ENCODE measurements around the gene DGKI. TPM values are rescaled to one million over a fixed set of nuclear protein-coding genes. Genes with fewer than 3 reads are reported as not detected.

Gene DGKI
- total RNA-seq, 1 experiment from 2014 or later: not detected

DNA sequence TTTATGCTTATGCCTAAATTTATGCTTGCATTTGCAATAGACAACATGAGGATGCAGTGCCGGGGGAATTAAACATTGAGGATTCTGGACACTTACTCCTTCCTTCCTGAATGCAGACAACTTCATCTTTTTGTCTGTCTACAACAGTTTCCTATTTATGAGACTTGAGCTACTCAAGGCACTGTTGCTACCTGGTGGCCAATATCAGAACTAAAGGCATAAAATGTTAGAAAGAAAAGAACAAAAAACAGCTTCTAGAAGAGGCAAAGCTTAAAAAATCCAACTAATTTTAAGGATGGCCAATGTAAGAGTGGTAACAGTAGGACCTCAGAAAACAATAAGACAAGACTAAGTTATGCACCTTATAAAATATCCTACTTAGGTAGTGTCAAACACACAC lies 358.7 kb downstream of the DGKI start:
- intact Hi-C loops (cut with micrococcal nuclease; ENCODE audit: unreplicated experiment): no loop called here
- Histone ChIP-seq H3K27ac (ENCODE audit: low read length) (no peak overlapping the region), H3K9me3 (ENCODE audit: control insufficient read depth, insufficient read depth, low read depth, low read length) (no peaks in the 10 kb centered on the region), H3K4me3 (ENCODE audit: low read depth in 2 of 2, low read length in 2 of 2) (no peak overlapping the region), H3K4me1 (ENCODE audit: control insufficient read depth, insufficient read depth, low read length) (no peaks in the 10 kb centered on the region), H3K27me3 (ENCODE audit: control insufficient read depth, insufficient read depth, low read length) (no peaks in the 10 kb centered on the region), H3K36me3 (ENCODE audit: control insufficient read depth, insufficient read depth, low read length) (no peaks in the 10 kb centered on the region)
- BruUV-seq (replicated peaks): no TSS peak
- ChIA-PET CTCF (no interaction called here), POLR2A (no interaction called here)
- ATAC-seq (no peak), DNase-seq (ENCODE audit: low read depth, low spot score) (no peak)
- in situ Hi-C loops (cut with HindIII; ENCODE audit: low pct_unique_long_range_greater_than_20kb, low sequenced_read_pairs): no loop called here
- no peak for TF ChIP-seq CTCF (IDR thresholded peaks at IDR 0.05)
- TF ChIP-seq POLR2AphosphoS5 (IDR thresholded peaks at IDR 0.05; ENCODE audit: low read depth, low read length): no peak
- TF ChIP-seq, protein P1, sequence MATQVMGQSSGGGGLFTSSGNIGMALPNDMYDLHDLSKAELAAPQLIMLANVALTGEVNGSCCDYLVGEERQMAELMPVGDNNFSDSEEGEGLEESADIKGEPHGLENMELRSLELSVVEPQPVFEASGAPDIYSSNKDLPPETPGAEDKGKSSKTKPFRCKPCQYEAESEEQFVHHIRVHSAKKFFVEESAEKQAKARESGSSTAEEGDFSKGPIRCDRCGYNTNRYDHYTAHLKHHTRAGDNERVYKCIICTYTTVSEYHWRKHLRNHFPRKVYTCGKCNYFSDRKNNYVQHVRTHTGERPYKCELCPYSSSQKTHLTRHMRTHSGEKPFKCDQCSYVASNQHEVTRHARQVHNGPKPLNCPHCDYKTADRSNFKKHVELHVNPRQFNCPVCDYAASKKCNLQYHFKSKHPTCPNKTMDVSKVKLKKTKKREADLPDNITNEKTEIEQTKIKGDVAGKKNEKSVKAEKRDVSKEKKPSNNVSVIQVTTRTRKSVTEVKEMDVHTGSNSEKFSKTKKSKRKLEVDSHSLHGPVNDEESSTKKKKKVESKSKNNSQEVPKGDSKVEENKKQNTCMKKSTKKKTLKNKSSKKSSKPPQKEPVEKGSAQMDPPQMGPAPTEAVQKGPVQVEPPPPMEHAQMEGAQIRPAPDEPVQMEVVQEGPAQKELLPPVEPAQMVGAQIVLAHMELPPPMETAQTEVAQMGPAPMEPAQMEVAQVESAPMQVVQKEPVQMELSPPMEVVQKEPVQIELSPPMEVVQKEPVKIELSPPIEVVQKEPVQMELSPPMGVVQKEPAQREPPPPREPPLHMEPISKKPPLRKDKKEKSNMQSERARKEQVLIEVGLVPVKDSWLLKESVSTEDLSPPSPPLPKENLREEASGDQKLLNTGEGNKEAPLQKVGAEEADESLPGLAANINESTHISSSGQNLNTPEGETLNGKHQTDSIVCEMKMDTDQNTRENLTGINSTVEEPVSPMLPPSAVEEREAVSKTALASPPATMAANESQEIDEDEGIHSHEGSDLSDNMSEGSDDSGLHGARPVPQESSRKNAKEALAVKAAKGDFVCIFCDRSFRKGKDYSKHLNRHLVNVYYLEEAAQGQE (IDR thresholded peaks at IDR 0.05; ENCODE audit: insufficient read depth in 1 of 2, low read depth in 2 of 2, low read length in 1 of 2): no peak
- TF ChIP-seq SIN3A (IDR thresholded peaks at IDR 0.05; ENCODE audit: borderline replicate concordance, insufficient read depth, low read depth, low read length): no peak

DNA sequence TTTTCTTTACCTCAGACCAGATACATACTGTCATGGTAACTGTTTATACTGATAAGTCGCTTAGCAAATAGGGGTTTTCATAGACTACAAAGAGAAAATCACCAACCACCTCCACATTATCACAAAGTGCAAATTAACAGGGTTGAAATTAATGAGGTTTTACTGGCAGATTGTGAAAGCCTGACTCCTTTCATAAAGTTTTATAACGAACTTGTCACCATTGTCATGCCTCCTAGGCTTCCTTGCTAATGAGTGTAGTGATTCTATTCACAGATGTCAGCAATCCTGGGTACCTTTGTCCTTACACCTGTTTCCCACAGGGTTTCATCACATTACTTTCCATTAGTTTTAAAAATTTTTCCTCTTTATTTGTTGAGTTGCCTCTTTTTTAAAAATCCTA lies 361.0 kb downstream of the DGKI start:
- intact Hi-C loops (cut with micrococcal nuclease; ENCODE audit: unreplicated experiment) (no loop called here), in situ Hi-C loops (cut with HindIII; ENCODE audit: low pct_unique_long_range_greater_than_20kb, low sequenced_read_pairs) (no loop called here)
- H3K27me3 ChIP-seq (ENCODE audit: control insufficient read depth, insufficient read depth, low read length): no peaks in the 10 kb centered on the region
- no peak for DNase-seq (ENCODE audit: low read depth, low spot score)
- H3K36me3 ChIP-seq (ENCODE audit: control insufficient read depth, insufficient read depth, low read length): no peaks in the 10 kb centered on the region
- POLR2A ChIA-PET: no interaction called here
- H3K9me3 ChIP-seq (ENCODE audit: control insufficient read depth, insufficient read depth, low read depth, low read length): no peaks in the 10 kb centered on the region
- BruUV-seq (replicated peaks): no TSS peak
- no peak for TF ChIP-seq SIN3A (IDR thresholded peaks at IDR 0.05; ENCODE audit: borderline replicate concordance, insufficient read depth, low read depth, low read length)
- CTCF ChIA-PET: no interaction called here
- no peak overlapping the region for H3K4me3 ChIP-seq (ENCODE audit: low read depth in 2 of 2, low read length in 2 of 2)
- no peak for ATAC-seq
- H3K27ac ChIP-seq (ENCODE audit: low read length): no peak overlapping the region
- H3K4me1 ChIP-seq (ENCODE audit: control insufficient read depth, insufficient read depth, low read length): no peaks in the 10 kb centered on the region

GRCh38 chr7:137484326-137484725 lies 362.4 kb downstream of the DGKI start:
- intact Hi-C loops (cut with micrococcal nuclease; ENCODE audit: unreplicated experiment): no loop called here
- BruUV-seq (replicated peaks): no TSS peak
- ChIA-PET POLR2A (no interaction called here), CTCF (no interaction called here)
- ATAC-seq: no peak
- no peak overlapping the region for H3K27ac ChIP-seq (ENCODE audit: low read length)
- TF ChIP-seq POLR2AphosphoS5 (IDR thresholded peaks at IDR 0.05; ENCODE audit: low read depth, low read length) (no peak), CTCF (IDR thresholded peaks at IDR 0.05) (no peak), SIN3A (IDR thresholded peaks at IDR 0.05; ENCODE audit: borderline replicate concordance, insufficient read depth, low read depth, low read length) (no peak), TCF7L2 (IDR thresholded peaks at IDR 0.05; ENCODE audit: low read depth, low read length) (no peak)
- TF ChIP-seq, protein P1 (IDR thresholded peaks at IDR 0.05; ENCODE audit: insufficient read depth in 1 of 2, low read depth in 2 of 2, low read length in 1 of 2): no peak
- H3K4me1 ChIP-seq (ENCODE audit: control insufficient read depth, insufficient read depth, low read length): no peaks in the 10 kb centered on the region
- H3K9me3 ChIP-seq (ENCODE audit: control insufficient read depth, insufficient read depth, low read depth, low read length): no peaks in the 10 kb centered on the region
- in situ Hi-C loops (cut with HindIII; ENCODE audit: low pct_unique_long_range_greater_than_20kb, low sequenced_read_pairs): no loop called here
- no peak for DNase-seq (ENCODE audit: low read depth, low spot score)
- no peak overlapping the region for H3K4me3 ChIP-seq (ENCODE audit: low read depth in 2 of 2, low read length in 2 of 2)
- H3K36me3 ChIP-seq (ENCODE audit: control insufficient read depth, insufficient read depth, low read length): no peaks in the 10 kb centered on the region
- H3K27me3 ChIP-seq (ENCODE audit: control insufficient read depth, insufficient read depth, low read length): no peaks in the 10 kb centered on the region
